ENCODE measurements around the gene BCL11B.

Gene BCL11B

DNA sequence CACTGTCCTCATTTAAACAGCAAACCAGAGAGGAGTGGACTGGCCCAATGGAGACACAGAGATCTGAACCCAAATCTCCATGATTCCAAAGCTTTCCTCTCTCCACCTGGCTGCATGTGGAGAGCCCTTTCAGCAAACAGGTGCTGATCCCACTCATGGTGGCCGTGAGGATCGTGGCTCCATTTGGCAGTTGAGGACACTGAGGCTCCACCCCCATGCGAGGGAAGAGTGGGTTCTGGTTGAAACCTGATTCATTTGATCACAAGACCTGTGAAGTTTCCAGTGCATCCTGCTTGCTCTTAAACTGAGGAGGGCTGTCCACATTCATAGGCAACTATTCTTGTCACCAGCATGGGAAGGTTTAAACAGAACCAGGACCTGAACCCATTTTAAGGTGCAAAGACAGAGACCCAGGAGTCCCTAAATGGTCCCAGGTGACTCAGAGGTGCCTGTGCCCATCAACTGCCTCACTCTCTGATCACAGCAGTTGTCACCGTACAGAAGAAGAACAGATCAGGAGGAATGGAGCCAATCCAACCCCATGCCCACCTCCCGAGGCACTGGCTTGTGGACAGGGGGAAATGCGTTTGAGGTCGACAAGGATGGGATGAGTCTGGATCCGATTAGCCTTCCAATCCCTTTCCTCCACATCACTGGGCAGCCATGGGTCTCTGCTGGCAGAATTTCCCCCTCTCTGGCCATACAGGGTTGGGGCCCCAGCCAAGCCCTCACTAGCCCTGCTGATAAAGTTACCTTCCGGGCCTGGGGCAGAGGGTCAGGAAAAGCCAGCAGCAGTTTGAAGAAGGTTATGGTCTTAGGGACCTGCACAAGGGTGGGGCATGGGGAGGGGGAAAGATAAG, 45.5 kb upstream of the BCL11B start:
- TF ChIP-seq, protein P1, sequence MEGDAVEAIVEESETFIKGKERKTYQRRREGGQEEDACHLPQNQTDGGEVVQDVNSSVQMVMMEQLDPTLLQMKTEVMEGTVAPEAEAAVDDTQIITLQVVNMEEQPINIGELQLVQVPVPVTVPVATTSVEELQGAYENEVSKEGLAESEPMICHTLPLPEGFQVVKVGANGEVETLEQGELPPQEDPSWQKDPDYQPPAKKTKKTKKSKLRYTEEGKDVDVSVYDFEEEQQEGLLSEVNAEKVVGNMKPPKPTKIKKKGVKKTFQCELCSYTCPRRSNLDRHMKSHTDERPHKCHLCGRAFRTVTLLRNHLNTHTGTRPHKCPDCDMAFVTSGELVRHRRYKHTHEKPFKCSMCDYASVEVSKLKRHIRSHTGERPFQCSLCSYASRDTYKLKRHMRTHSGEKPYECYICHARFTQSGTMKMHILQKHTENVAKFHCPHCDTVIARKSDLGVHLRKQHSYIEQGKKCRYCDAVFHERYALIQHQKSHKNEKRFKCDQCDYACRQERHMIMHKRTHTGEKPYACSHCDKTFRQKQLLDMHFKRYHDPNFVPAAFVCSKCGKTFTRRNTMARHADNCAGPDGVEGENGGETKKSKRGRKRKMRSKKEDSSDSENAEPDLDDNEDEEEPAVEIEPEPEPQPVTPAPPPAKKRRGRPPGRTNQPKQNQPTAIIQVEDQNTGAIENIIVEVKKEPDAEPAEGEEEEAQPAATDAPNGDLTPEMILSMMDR (IDR thresholded peaks at IDR 0.05; ENCODE audit: control insufficient read depth, insufficient read depth, low read depth, low read length, missing control alignments) = no peak
- H3K4me3 ChIP-seq (ENCODE audit: control insufficient read depth, low read depth, low read length) = no peak overlapping the region
- DNase-seq (ENCODE audit: low read depth) = no peak

DNA sequence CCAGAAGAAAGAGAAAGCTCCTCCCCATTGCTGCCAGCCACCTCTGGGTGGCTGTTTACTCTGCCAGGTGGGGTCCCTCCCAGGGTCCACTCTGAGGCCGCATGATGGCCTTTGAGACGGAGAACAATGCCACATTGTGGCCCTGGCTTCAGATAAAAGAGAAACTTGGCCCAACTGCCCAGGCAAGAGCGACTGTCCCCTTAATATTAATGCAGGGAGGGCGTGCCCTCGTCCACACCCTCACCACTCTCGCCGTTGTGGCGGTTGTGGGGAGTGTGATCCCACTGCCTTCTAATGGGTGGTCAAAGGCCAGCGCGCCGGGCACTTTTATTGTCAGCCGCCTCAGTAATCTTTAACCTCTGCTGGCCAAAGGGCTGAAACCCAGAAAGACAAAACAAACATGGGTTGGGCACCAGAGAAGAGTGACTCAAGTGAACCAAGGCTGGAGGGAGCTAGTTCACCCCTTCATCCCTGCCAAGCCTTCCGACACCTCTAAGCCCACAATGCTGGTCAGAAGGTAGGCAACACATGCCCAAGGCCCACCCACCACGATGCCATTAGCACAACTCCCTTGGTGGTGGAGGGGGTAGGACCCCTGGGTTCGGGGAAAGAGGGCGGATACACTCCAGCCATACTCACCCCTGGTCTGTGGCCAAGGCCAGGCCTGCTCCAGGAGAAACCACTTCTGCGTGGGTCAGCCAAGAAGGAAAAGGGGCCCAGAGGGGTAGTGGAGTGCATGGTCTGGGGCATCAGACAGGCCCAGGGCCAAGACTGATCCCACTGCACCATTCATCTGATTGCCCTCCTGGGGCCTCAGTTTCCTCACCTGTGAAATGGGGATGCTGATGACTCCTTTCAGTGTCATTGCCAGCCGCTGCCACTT, 44.5 kb upstream of the BCL11B start:
- no peak for DNase-seq (ENCODE audit: low read depth)
- H3K4me3 ChIP-seq (ENCODE audit: control insufficient read depth, low read depth, low read length) = no peak overlapping the region
- TF ChIP-seq, protein P1 (IDR thresholded peaks at IDR 0.05; ENCODE audit: control insufficient read depth, insufficient read depth, low read depth, low read length, missing control alignments) = no peak

DNA sequence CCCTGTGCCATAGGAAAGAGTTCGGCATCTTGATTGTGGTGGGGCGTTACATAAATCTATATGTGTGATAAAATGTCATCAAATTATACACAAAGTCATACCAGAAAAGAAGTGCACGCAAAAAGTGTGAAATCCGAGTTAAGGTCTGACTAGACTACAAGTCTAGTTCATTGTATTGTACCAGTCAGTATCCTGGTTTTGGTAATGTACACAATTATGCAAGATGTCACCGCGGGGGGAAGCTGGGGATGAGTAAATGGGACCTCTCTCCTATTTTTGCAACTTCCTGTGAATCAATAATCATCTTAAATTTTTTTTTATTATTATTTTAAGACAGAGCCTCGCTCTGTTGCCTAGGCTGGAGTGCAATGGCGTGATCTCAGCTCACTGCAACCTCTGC, 43.2 kb upstream of the BCL11B start:
- TF ChIP-seq, protein P1 (IDR thresholded peaks at IDR 0.05; ENCODE audit: control insufficient read depth, insufficient read depth, low read depth, low read length, missing control alignments) = no peak
- H3K4me3 ChIP-seq (ENCODE audit: control insufficient read depth, low read depth, low read length) = no peak overlapping the region
- DNase-seq (ENCODE audit: low read depth) = no peak

DNA sequence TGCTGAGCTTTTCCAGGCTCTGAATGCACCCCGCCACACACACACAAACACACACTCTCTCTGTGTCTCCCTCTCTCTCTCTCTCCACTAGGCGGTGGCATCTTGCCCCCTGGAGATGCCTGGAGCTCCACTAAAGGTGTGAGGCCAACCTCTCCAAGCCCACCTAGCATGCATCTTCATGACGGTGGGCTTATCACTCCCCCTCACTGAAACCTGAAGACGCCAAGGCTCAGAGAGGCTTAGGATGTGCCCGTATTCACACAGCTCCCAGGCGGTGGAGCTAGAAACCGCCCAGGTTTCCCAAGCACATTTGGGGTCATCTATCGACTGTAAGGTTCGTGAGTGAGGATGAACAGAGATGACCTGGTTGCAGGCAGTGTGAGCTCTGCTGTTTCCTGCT, 42.6 kb upstream of the BCL11B start:
- H3K4me3 ChIP-seq (ENCODE audit: control insufficient read depth, low read depth, low read length) = no peak overlapping the region
- TF ChIP-seq, protein P1 (IDR thresholded peaks at IDR 0.05; ENCODE audit: control insufficient read depth, insufficient read depth, low read depth, low read length, missing control alignments) = no peak
- DNase-seq (ENCODE audit: low read depth) = no peak

DNA sequence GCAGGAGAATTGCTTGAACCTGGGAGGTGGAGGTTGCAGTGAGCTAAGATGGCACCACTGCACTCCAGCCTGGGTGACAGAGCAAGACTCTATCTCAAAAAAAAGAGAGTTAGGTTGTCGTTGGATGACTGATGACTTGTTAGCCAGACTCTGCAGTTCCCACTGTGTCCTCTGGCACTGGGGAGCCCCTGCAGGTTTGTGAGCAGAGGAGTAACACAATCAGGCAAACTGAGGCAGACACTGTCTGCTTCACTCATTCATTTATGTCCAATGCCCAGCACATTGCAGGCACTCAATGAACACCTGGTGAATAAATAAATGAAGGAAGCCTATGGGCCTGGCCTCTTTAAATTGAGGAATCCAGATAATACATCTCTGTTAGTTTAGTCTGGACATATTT, 41.2 kb upstream of the BCL11B start:
- no peak for DNase-seq (ENCODE audit: low read depth)

DNA sequence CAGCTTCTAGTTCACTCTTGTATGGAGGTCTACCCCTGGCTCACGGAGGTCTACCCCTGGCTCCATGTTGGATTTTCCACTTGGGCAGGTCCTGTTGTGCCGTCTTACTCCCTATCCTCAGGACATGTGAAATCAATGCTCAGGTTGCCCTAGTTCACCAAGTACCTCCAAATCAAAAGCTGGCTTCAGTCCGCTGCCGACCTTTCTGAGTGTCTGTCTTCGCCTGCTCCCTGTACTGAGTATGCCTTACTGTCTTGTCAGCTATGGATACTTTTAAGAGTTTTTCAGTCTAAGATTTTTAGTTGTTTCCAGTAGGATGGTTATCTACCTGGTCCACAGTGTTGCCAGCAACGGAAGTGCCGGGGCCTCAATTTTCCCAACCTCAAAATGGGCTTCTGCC, 40.1 kb upstream of the BCL11B start:
- H3K4me3 ChIP-seq (ENCODE audit: control insufficient read depth, low read depth, low read length) = no peak overlapping the region
- TF ChIP-seq, protein P1 (IDR thresholded peaks at IDR 0.05; ENCODE audit: control insufficient read depth, insufficient read depth, low read depth, low read length, missing control alignments) = no peak
- no peak for DNase-seq (ENCODE audit: low read depth)

More for the DNA sequence above, 41.2 kb upstream of the BCL11B start:
- TF ChIP-seq, protein P1 (IDR thresholded peaks at IDR 0.05; ENCODE audit: control insufficient read depth, insufficient read depth, low read depth, low read length, missing control alignments) = no peak
- no peak overlapping the region for H3K4me3 ChIP-seq (ENCODE audit: control insufficient read depth, low read depth, low read length)
